Muscle of leg (tissue), 11 donors: ENCODE measurements around the gene DSCAM. TPM values are rescaled to one million over a fixed set of nuclear protein-coding genes. Genes with fewer than 3 reads are reported as not detected.

Source experiments
- DNase-seq: peaks from one replicate; pipeline ENCODE4 v3.0.0; 2013
- H3K27ac ChIP-seq: one replicate; pipeline ENCODE4 v1.5.1; 2013; ENCODE audit warnings: mild to moderate bottlenecking, low read length, control low read depth
- H3K27me3 ChIP-seq: one replicate; pipeline ENCODE4 v1.6.1; 2013; ENCODE audit warnings: low read length; ENCODE audit not compliant: control insufficient read depth, insufficient read depth
- H3K36me3 ChIP-seq: one replicate; pipeline ENCODE4 v1.6.1; 2013; ENCODE audit warnings: low read length; ENCODE audit not compliant: control insufficient read depth, insufficient read depth
- H3K4me1 ChIP-seq: one replicate; pipeline ENCODE4 v1.6.1; 2013; ENCODE audit warnings: low read length; ENCODE audit not compliant: control insufficient read depth, insufficient read depth
- H3K4me3 ChIP-seq: one replicate; pipeline ENCODE4 v1.5.1; 2013; ENCODE audit warnings: low read length, control low read depth
- H3K9me3 ChIP-seq: replicated peaks from 2 replicates; pipeline ENCODE4 v1.6.1; 2013; ENCODE audit warnings: low read depth, low read length; ENCODE audit not compliant: control insufficient read depth
- WGBS: methylation state at CpG from one replicate; pipeline ENCODE4 v1.1.5; 2013; ENCODE audit warnings: missing lambda C conversion rate; ENCODE audit not compliant: insufficient coverage; 5-methylcytosine and 5-hydroxymethylcytosine counted together
- polyA plus RNA-seq, 8 donors: library from polyadenylated mRNA; unstranded; fragments of 120-200 nt; gene quantifications; one replicate each; pipeline versions ENCODE4 v1.2.1 to v1.2.3, GENCODE V29; 2013; ENCODE audit warnings: inconsistent platforms in 1 of 8, low replicate concordance in 1 of 8; ENCODE audit not compliant: insufficient read length in 8 of 8, insufficient read depth in 1 of 8
- total RNA-seq: library from RNA; stranded (reverse); fragments of 120-200 nt; gene quantifications from one replicate; pipeline ENCODE4 v1.2.4, GENCODE V29; 2013

DSCAM gene
- total and polyA plus RNA-seq, 9 donors = 0.89 to 2.0 (median 1.3) TPM

DNA sequence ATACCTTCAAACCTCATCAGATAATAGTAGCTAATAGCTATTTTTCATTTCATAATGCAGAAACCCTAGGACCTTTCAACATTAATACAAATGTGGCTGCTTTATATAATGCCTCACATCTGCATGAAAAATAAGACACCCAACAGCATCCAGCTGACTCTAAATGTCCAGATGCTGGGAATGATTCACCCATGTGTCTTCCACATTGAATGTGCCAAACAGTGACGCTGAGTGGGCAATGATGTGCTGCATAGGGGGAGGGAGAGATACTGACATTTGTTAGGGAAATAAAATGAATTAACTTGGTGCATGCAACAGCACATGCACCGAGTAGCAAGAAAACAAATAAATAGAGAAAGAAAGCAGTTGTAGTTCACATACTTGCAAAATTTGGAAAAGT, 199.3 kb downstream of the DSCAM start:
- no peaks in the 10 kb centered on the region for H3K27me3 ChIP-seq
- DNase-seq = peak; percentile 82

DNA sequence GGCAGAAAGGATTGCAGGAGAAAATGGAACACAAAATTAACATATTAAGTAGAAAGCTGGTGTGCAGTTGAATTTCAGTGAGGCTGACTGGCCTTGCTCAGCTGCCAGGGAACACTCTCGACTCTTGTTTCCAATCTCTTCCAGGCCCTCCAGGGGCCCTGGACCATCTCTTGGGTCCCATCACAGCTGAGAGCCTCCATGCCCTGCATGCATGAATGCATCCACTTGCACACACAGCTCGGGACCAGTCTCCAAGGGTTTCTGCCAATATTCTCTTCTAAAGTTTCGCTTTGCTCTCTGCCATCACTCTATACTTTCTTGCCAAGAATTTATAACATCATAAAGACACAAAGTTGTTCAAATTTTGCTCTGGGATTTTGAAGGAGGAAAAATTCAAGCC, 200.3 kb downstream of the DSCAM start:
- Histone ChIP-seq H3K9me3 (peaks cover 7% of the 10 kb centered on the region), H3K27ac (no peak overlapping the region), H3K4me1 (peaks cover 4% of the 10 kb centered on the region), H3K27me3 (no peaks in the 10 kb centered on the region), H3K4me3 (no peak overlapping the region), H3K36me3 (no peaks in the 10 kb centered on the region)
- peak; percentile 34 for DNase-seq
- 30% methylated on average over 3 of the region's 3 CpGs for WGBS

More for the DNA sequence above, 199.3 kb downstream of the DSCAM start:
- no peak overlapping the region for H3K4me3 ChIP-seq
- peaks cover 7% of the 10 kb centered on the region for H3K9me3 ChIP-seq
- peaks cover 4% of the 10 kb centered on the region for H3K4me1 ChIP-seq
- no peak overlapping the region for H3K27ac ChIP-seq
- whole genome bisulfite sequencing = 0% methylated on average over 1 of the region's 2 CpGs
- no peaks in the 10 kb centered on the region for H3K36me3 ChIP-seq

DNA sequence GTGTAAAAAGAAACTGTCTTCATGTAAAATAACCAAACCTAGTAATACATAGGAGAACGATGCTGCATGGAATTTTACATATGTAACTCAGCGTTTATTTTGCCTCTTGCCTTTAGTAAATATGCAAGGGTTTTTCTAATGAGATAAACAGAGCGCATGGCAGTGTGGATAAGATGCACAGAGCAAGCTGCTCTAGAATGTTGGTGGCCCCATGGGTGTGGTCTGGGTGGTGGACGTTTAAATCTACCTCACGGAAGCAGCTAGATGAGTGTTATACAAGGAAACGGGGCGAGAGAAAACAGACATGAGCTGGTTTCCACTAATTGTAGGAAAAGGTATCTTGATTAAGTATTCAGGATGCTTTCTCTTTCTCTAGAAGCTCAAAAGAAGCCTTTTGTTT, 205.9 kb downstream of the DSCAM start:
- DNase-seq = no peak
- Histone ChIP-seq H3K4me3 (no peak overlapping the region), H3K36me3 (no peaks in the 10 kb centered on the region), H3K9me3 (peaks cover 2% of the 10 kb centered on the region), H3K27me3 (no peaks in the 10 kb centered on the region), H3K27ac (no peak overlapping the region), H3K4me1 (peaks cover 4% of the 10 kb centered on the region)
- 68% methylated on average over 5 of the region's 7 CpGs for WGBS

DNA sequence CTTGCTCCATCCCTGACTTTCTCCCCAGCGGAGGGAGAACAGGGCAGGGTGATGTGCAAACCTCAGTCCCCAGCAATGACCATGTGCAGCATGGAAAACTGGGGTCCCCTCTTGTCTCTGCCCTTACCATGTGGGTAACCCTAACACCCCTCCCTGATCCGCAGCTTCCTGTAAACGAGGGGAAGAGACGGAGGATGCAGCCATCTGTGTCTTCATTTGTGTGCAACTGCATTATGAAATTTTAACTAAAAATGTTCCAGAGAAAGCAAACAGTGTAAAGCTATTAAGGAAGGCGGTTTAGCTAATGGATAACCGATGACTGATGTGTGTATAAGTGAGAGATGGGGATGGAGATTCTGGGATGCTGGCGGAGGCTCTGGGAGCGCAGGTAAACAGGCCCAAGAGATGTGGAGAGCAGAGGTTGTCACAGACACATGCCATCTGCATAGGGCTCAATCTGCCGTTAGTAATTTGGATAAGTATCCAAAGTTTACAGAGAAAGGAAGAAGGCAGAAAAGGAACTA, 206.6 kb downstream of the DSCAM start:
- Histone ChIP-seq H3K27ac (no peak overlapping the region), H3K4me1 (peaks cover 4% of the 10 kb centered on the region), H3K36me3 (no peaks in the 10 kb centered on the region), H3K27me3 (no peaks in the 10 kb centered on the region), H3K9me3 (peaks cover 2% of the 10 kb centered on the region), H3K4me3 (no peak overlapping the region)
- WGBS = 77% methylated on average over 6 of the region's 9 CpGs
- no peak for DNase-seq

DNA sequence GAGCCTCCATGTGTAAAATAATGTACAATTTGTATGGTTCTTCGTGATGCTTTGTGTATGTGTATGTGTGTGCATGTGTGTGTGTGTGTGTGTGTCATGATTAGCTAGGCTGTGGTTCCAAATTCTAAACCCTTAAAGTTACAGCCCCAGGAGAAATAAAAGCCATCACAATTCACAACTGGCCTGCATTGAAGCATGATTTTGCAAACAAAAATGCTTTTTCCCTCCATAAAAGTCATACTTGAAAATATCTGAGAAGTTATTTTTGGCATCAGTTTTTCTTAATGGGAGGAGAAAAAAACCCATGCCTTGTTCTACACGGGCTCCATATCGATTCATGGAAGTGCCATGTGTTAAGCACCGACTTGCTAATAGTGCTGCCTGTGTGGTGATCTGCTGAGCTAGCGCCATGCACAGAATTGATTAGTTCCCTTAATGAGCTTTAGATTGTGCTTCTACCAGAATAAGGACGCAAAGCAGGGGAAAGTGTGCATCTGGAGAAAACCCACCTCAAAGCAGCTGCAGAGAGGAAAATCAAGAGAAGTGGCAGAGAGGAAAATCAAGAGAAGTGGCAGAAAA, 207.3 kb downstream of the DSCAM start:
- WGBS = 46% methylated on average over 4 of the region's 6 CpGs
- H3K27me3 ChIP-seq = no peaks in the 10 kb centered on the region
- no peaks in the 10 kb centered on the region for H3K36me3 ChIP-seq
- no peak overlapping the region for H3K4me3 ChIP-seq
- H3K9me3 ChIP-seq = peaks cover 2% of the 10 kb centered on the region
- peaks cover 4% of the 10 kb centered on the region for H3K4me1 ChIP-seq
- H3K27ac ChIP-seq = no peak overlapping the region
- no peak for DNase-seq

DNA sequence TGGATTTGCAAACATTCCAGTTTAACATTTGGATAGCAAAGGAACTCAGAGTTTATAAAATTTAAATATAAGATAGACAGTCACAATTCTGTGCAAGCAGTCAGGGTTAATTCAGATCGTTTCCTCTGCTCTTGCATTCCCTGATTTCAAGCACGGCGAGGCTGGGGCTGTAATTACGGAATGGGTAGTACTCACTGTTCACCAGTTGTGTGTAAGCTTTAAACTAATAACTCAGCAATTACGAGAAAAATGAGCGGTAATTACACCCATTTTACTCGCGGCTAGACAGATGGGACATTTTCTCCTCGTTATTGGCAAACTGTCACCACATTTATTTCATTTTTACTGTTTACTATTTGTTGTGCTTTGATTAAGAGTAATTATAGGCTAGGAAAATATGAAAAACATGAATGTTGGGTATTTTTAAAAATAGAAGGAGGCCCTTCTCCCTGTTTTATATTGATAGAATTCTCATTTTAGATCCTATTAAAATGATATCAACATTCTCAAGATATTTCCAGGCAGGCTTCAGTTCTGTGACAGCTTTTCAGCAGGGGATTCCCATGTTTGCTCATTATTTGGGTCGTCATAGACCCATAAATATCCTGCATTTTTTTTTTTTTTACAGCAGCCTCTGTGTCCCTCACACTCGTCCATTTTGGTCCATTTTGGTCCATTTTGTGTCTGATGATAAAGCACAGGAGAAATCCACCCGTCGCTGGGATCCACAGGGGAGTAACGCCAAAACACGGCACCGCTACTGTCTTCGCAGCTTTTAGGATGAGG, 208.3 kb downstream of the DSCAM start:
- WGBS = 69% methylated on average over 2 of the region's 17 CpGs
- H3K4me1 ChIP-seq = peaks cover 4% of the 10 kb centered on the region
- DNase-seq = no peak
- H3K4me3 ChIP-seq = no peak overlapping the region
- H3K27ac ChIP-seq = no peak overlapping the region
- no peaks in the 10 kb centered on the region for H3K9me3 ChIP-seq
- H3K27me3 ChIP-seq = no peaks in the 10 kb centered on the region
- H3K36me3 ChIP-seq = no peaks in the 10 kb centered on the region

DNA sequence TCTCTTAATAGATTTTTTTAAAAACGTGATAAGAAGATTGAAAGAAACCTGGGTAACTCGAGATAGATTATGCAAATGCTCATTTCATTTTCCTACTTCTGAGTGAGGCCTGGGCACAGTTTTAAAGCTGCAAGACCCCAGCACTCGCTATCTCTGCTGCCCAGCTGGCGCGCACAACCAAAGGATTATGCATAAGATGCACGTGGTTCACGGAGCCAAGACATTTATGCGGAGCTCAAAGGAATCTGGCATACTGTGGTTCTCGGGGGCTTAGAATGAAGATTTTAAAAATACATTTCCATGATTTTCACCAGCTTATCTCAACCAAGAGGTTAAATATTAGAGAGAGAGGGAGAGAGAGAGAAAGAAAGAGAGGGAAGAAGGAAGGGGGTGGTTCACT, 210.9 kb downstream of the DSCAM start:
- no peak overlapping the region for H3K4me3 ChIP-seq
- WGBS = 64% methylated on average over 4 of the region's 9 CpGs
- H3K9me3 ChIP-seq = no peaks in the 10 kb centered on the region
- no peak for DNase-seq
- H3K27me3 ChIP-seq = no peaks in the 10 kb centered on the region
- peaks cover 4% of the 10 kb centered on the region for H3K4me1 ChIP-seq
- no peak overlapping the region for H3K27ac ChIP-seq
- no peaks in the 10 kb centered on the region for H3K36me3 ChIP-seq

DNA sequence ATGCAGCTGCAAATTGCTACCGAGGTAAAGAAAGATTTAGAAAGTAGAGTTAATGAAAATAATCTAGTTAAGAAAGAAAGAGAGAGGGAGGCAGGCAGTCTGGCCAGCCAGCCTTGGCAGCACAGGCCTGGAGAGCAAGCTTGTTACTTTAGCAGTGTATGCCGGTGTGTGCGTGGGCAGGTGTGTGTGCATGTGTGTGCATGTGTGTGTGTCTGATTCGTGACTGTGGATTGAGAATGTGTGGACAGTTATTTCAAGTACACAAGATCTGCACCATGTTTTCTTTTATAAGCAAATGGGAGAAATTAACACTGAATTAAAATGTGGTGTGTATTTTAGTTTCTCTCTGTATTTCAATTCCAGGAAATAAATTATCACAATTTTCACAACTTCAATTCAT, 211.6 kb downstream of the DSCAM start:
- H3K4me3 ChIP-seq = no peak overlapping the region
- DNase-seq = no peak
- no peak overlapping the region for H3K27ac ChIP-seq
- H3K4me1 ChIP-seq = peaks cover 4% of the 10 kb centered on the region
- WGBS = 50% methylated on average over 1 of the region's 4 CpGs
- no peaks in the 10 kb centered on the region for H3K36me3 ChIP-seq
- no peaks in the 10 kb centered on the region for H3K9me3 ChIP-seq
- no peaks in the 10 kb centered on the region for H3K27me3 ChIP-seq

DNA sequence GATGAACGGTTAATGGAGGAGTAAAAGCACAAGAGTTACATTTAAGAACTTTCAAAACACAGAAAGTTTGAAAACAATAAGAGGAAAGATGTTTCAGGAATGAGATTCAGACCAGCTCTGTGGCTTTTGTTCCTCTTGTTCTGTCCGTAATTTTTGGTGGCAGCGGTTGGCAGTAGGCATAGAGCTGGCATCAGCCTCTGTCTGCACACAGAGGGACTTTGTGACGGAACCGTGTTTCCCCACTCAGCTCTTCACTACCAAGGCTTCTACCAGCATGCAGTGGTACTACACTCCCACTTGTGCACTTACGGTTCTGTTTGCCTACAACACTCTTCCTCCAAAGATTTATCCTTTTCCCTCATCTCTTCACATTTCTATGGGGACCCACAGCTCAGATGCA, 212.8 kb downstream of the DSCAM start:
- WGBS = 93% methylated on average over 3 of the region's 6 CpGs
- Histone ChIP-seq H3K36me3 (no peaks in the 10 kb centered on the region), H3K4me1 (no peaks in the 10 kb centered on the region), H3K27me3 (no peaks in the 10 kb centered on the region), H3K4me3 (no peak overlapping the region), H3K27ac (no peak overlapping the region), H3K9me3 (no peaks in the 10 kb centered on the region)
- DNase-seq = no peak

DNA sequence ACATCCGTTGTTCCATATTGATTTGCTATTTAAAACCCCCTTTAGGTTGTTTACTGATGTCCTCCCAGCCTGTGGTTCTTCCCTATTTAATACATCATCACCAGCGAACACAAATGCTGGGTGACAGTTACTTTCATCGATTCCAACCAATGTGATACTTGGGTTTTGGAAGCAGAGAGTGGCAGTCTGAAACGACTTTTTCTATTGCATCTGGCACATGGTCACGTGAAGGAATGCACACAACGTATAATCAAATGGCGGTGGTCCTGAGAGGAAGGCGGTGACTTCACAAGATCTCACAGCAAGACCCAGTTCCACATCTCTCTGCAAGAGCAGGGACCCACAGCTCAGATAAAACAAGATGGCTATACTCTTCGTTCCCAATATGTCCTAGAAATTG, 213.9 kb downstream of the DSCAM start:
- H3K27ac ChIP-seq = no peak overlapping the region
- no peaks in the 10 kb centered on the region for H3K36me3 ChIP-seq
- DNase-seq = no peak
- WGBS = 80% methylated on average over 2 of the region's 9 CpGs
- no peaks in the 10 kb centered on the region for H3K9me3 ChIP-seq
- H3K27me3 ChIP-seq = no peaks in the 10 kb centered on the region
- H3K4me3 ChIP-seq = no peak overlapping the region
- H3K4me1 ChIP-seq = no peaks in the 10 kb centered on the region
